Osteocyte (in vitro differentiated cells): ENCODE measurements around the gene SLC39A7. TPM values are rescaled to one million over a fixed set of nuclear protein-coding genes. Genes with fewer than 3 reads are reported as not detected.
A peak's percentile ranks its signal among the peaks of the same experiment; 100 is the strongest.

Experiments used
- DNase-seq: peaks from one replicate; pipeline ENCODE4 v3.0.0; 2021; ENCODE audit warnings: mixed read lengths; ENCODE audit not compliant: unreplicated experiment; ENCODE audit errors: extremely low spot score
- H3K27ac Mint-ChIP-seq: one replicate; pipeline ENCODE4 v1.8.0; 2021; ENCODE audit warnings: mild to moderate bottlenecking, mixed read lengths; ENCODE audit not compliant: unreplicated experiment
- H3K27me3 Mint-ChIP-seq: one replicate; pipeline ENCODE4 v1.8.0; 2021; ENCODE audit warnings: mixed read lengths; ENCODE audit not compliant: unreplicated experiment
- H3K36me3 Mint-ChIP-seq: one replicate; pipeline ENCODE4 v1.8.0; 2021; ENCODE audit warnings: mixed read lengths; ENCODE audit not compliant: unreplicated experiment
- H3K4me1 Mint-ChIP-seq: one replicate; pipeline ENCODE4 v1.8.0; 2021; ENCODE audit warnings: mixed read lengths; ENCODE audit not compliant: unreplicated experiment
- H3K4me3 Mint-ChIP-seq: one replicate; pipeline ENCODE4 v1.8.0; 2021; ENCODE audit warnings: mild to moderate bottlenecking, moderate library complexity, mixed read lengths; ENCODE audit not compliant: unreplicated experiment
- H3K9me3 Mint-ChIP-seq: one replicate; pipeline ENCODE4 v1.8.0; 2021; ENCODE audit warnings: mixed read lengths; ENCODE audit not compliant: unreplicated experiment
- total RNA-seq: library from RNA; stranded (reverse); gene quantifications from 2 replicates; pipeline ENCODE4 v1.2.1, GENCODE V29; 2021
- TF ChIP-seq, protein P1 (sequence below): fragments of 200-600 bp; sonication (generic); IDR thresholded peaks from 2 replicates; pipeline ENCODE4 v1.5.0; 2021; ENCODE audit warnings: antibody characterized with exemption, mild to moderate bottlenecking, moderate library complexity

Gene SLC39A7
- total RNA-seq, 1 donor from 2014 or later: 201 TPM

DNA sequence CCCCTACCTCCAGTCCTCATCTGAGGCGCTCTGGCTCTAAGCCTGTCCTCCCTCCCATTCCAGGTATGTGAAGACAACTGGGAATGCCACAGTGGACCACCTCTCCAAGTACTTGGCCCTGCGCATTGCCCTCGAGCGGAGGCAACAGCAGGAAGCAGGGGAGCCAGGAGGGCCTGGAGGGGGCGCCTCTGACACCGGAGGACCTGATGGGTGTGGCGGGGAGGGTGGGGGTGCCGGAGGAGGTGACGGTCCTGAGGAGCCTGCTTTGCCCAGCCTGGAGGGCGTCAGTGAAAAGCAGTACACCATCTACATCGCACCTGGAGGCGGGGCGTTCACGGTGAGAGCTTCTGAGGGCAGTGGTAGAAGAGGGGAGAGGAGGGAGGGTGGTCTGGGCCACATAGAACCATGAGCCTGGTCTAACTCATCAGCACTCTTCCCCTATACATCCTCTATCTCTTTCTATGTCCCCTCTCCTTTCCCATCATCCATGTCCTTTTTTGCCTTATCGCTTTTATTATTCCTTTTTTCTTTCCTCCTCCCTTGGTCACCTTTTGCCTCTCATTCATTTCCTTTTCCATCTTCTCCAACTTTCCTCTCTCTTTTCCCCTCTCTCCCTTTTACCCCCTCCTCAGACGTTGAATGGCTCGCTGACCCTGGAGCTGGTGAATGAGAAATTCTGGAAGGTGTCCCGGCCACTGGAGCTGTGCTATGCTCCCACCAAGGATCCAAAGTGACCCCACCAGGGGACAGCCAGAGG, 11.2 kb downstream of the SLC39A7 start:
- TF ChIP-seq, protein P1, sequence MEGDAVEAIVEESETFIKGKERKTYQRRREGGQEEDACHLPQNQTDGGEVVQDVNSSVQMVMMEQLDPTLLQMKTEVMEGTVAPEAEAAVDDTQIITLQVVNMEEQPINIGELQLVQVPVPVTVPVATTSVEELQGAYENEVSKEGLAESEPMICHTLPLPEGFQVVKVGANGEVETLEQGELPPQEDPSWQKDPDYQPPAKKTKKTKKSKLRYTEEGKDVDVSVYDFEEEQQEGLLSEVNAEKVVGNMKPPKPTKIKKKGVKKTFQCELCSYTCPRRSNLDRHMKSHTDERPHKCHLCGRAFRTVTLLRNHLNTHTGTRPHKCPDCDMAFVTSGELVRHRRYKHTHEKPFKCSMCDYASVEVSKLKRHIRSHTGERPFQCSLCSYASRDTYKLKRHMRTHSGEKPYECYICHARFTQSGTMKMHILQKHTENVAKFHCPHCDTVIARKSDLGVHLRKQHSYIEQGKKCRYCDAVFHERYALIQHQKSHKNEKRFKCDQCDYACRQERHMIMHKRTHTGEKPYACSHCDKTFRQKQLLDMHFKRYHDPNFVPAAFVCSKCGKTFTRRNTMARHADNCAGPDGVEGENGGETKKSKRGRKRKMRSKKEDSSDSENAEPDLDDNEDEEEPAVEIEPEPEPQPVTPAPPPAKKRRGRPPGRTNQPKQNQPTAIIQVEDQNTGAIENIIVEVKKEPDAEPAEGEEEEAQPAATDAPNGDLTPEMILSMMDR: no peak
- peaks cover 3% of the 10 kb centered on the region for H3K27me3 Mint-ChIP-seq
- no peak for DNase-seq
- peaks cover 34% of the 10 kb centered on the region for H3K4me1 Mint-ChIP-seq
- H3K27ac Mint-ChIP-seq: no peak overlapping the region
- no peaks in the 10 kb centered on the region for H3K9me3 Mint-ChIP-seq
- no peak overlapping the region for H3K4me3 Mint-ChIP-seq
- peaks cover 14% of the 10 kb centered on the region for H3K36me3 Mint-ChIP-seq

DNA sequence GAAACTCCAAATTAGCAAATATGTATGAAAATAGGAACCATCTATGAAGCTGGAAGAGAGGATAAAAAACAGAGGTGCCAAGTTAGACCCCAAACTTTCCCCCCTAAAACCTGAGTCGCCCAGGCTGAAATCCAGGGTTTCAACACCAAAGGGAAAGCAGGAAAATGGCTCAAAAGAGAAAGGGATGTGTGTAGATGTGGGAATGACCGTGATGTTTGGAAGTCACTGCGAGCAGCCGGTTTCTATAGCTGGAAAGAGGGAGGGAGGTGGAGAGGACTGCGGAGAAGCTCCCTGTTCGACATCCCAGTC, 12.1 kb downstream of the SLC39A7 start:
- TF ChIP-seq, protein P1: no peak
- no peak for DNase-seq
- H3K27me3 Mint-ChIP-seq: peaks cover 6% of the 10 kb centered on the region
- H3K27ac Mint-ChIP-seq: peak overlapping the region; percentile 68
- H3K9me3 Mint-ChIP-seq: no peaks in the 10 kb centered on the region
- peaks cover 28% of the 10 kb centered on the region for H3K4me1 Mint-ChIP-seq
- peak overlapping the region; percentile 88 for H3K4me3 Mint-ChIP-seq
- H3K36me3 Mint-ChIP-seq: peaks cover 14% of the 10 kb centered on the region

DNA sequence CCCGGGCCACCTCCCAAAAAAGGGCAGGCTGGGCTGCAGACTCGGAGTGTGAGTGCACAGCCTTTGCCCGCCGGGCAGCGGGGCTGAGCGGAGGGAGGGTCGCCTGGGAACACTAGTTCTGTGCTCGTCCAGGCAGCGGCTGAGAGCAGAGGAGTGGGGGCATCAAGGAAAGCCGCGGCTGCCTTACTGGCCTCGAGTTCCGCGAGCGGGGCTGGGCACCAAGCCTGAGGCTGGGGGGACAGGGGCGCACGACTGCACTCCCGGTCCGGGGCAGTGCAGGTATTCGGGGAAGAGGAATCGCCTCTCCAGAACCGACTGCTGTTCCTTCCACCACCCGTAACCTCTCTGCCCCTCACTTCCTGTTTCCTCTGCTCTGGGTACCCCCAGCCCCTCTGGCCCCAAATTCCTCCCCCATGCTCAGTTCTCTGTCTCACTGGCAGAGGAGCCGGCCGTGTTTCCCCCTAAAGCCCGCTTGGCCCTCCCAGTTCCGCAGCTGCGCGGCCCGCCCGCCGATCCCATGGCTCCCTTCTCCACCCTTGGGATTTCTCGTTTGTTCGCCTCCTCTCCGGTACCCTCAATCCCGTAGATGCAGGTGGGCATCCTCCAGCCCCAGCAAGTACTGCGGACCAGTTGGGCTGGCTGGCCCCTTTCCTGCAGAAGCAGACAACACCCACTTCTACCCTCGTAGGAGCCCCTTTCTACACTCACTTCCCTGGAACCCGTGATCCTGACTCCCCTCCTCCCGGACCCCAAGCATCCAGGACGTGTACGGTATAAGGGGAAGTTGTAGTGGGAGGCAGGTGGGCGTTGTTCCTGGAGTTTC, 12.7 kb downstream of the SLC39A7 start:
- no peaks in the 10 kb centered on the region for H3K9me3 Mint-ChIP-seq
- peaks cover 11% of the 10 kb centered on the region for H3K27me3 Mint-ChIP-seq
- H3K4me1 Mint-ChIP-seq: peaks cover 28% of the 10 kb centered on the region
- peak overlapping the region; percentile 88 for H3K4me3 Mint-ChIP-seq
- peaks cover 14% of the 10 kb centered on the region for H3K36me3 Mint-ChIP-seq
- TF ChIP-seq, protein P1: no peak
- peak overlapping the region; percentile 68 for H3K27ac Mint-ChIP-seq
- no peak for DNase-seq

DNA sequence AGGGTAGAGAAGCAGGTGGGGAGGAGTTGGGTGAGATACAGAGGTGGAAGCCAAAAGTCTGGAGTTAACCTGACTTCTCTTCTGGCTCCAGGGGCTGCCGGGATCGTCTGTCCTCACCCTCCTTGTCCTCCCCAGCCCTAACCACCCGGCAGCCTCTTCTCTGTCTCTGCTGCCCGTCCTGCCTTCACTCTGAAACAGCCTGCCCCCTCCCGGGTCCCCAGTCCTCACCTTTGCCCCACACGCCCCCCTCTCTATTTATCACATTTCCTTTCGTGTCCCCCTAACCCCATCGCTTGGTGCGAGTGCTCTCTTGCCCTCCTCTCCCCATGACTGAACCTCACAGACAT, 13.3 kb downstream of the SLC39A7 start:
- peaks cover 25% of the 10 kb centered on the region for H3K4me1 Mint-ChIP-seq

More for the DNA sequence above, 13.3 kb downstream of the SLC39A7 start:
- Mint-ChIP-seq H3K36me3 (peaks cover 14% of the 10 kb centered on the region), H3K4me3 (peak overlapping the region; percentile 88), H3K9me3 (no peaks in the 10 kb centered on the region), H3K27me3 (peaks cover 14% of the 10 kb centered on the region), H3K27ac (peak overlapping the region; percentile 68)
- DNase-seq: no peak
- TF ChIP-seq, protein P1: no peak
